GM21576 (cell line): Measurements from ENCODE around the gene CYP8B1.

Source experiments
- ATAC-seq: cut with Tn5 transposase; IDR thresholded peaks from one replicate; pipeline ENCODE4 v1.9.1; 2021; ENCODE audit warnings: mild to moderate bottlenecking, moderate library complexity; ENCODE audit not compliant: unreplicated experiment

CYP8B1 gene

DNA sequence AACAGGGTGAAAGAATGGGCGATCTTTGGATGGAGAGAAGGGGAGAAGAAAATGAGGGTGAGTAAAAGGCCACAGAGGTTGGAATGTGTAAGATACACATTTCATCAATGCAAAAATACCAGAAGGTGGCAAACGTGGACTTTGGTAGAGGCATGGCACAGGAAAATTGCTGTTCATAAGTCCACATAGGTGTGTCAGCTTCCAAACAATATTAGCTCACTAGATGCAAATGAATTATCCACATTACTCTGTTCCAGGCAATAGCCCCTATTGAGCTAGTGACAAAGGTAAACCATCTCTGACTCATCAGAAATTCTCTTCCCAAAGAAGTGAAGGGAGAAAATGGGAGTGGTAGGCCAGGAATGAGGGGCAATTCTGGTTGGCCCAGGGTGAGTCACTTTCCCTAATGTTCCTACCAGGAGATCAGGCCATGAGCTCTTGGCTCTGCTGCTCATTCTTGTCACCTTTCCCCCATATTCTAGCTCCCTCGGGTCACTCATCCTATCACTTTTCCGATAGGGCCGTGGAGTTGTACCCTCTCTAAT, 46.5 kb downstream of the CYP8B1 start:
- ATAC-seq: no peak

DNA sequence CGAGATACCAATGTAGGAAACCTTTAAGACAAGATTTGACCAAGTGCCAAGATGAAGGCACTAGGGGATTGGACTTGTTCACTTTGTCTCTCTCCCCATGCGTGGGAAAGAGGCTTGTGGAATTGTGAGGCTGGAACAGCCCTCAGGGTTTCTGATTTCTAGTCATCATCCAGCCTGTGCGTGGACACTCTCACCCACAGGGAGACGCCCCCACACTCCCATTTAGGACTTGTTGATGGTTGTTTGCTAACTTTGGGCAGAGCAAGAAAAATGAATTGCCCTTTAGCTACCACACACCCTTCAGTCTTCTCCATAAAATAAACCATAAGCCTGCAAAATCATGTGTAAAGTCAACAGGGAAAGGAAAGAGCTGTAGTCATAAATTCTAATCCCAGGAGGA, 48.0 kb downstream of the CYP8B1 start:
- no peak for ATAC-seq

DNA sequence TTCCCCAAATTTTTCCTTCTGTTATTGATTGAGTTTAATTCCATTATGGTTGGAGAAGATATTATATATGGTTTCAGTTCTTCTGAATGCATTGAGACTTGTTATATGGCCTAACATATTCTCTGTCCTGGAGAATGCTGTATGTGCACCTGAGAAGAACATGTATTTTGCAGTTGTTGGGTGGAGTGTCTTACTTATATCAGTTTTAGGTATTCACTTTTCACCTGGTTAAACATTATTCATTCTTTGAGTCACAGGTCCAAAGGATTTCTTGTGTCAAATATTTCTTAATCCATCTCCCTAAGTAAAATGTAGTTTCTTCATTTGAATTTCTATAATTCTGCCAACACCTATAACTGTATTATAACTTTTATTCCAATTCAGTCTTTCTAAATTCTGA, 48.7 kb downstream of the CYP8B1 start:
- ATAC-seq: no peak

DNA sequence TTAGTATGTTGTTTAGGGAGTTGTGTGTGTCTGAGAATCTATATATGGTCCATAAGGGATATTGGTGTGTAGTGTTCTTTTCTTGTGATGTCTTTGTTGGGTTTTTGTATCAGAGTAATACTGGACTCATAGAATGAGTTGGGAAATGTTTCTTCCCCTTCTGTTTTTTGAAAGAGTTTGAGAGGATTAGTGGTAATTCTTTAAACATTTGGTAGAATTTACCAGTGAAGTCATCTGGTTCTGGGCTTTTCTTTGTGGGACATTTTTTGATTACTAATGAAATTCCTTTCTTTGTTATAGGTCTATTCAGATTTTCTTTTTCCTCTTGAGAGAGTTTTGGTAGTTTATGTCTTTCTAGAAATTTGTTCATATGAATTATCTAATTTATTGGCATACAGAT, 49.5 kb downstream of the CYP8B1 start:
- no peak for ATAC-seq

DNA sequence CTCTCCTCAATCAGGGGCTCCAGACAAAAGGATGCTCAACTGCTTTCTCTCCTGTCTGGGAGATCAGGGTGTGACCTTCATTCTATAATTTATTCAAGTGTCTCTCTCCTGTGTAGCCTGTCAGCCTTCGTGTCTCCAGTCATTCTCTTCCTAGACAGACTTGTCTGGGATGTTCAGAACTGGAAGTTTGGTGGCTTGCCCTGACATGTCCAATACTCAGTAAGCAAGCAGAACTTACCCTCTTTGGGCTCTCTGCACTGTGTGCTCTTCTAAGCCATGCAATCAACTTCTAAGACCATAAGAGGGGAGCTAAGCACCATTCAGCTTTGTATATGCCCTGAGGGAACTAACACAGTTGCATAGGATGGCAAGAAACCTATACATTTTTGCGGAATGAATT, 52.3 kb downstream of the CYP8B1 start:
- ATAC-seq: no peak

DNA sequence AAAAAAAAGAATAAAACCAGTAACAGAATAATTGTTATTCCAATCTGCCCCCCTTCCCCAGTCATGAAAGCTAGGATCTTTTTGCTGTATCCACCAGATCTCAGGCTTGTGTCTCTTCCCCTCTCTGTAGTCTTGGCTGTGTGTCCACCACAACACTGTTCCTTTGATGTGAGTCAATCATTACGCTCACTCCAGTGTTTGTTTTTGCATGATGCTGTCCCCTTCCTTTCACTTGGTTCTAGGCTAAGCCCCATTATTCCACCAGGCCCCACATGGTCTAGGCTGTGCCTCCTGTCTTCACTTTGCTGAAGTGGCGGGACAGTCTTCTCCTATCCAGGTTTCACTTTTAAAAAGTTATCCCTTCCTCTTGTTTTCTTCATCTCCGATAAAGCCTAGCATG, 52.9 kb downstream of the CYP8B1 start:
- no peak for ATAC-seq
